CD4-positive, alpha-beta T cell treated with Interleukin-6 at 100 ng/mL for 8 hours (primary cell): ENCODE results near the gene KCTD17.

Experiments used
- DNase-seq: peaks from one replicate; pipeline ENCODE4 v3.0.0-alpha.2; 2020; ENCODE audit warnings: mixed read lengths, low spot score

The KCTD17 gene

GRCh38 chr22:37020192-37020479 is 31.4 kb upstream of the KCTD17 start:
- no peak for DNase-seq

- DNase-seq, result no peak
These were observed 30.5 kb upstream of the KCTD17 start for GRCh38 chr22:37021041-37021440.

- peak; percentile 48 for DNase-seq
These were observed 29.6 kb upstream of the KCTD17 start for GRCh38 chr22:37021710-37022482.

GRCh38 chr22:37022483-37023337 is 28.8 kb upstream of the KCTD17 start:
- no peak for DNase-seq

GRCh38 chr22:37023743-37024338 is 27.7 kb upstream of the KCTD17 start:
- no peak for DNase-seq

GRCh38 chr22:37024339-37025157 is 27.0 kb upstream of the KCTD17 start:
- no peak for DNase-seq

- no peak for DNase-seq
These were observed 26.0 kb upstream of the KCTD17 start for GRCh38 chr22:37025500-37026070.

GRCh38 chr22:37026325-37026724 is 25.2 kb upstream of the KCTD17 start:
- no peak for DNase-seq

- DNase-seq, result no peak
These were observed 24.0 kb upstream of the KCTD17 start for GRCh38 chr22:37027556-37027955.

- DNase-seq, result no peak
These were observed 22.6 kb upstream of the KCTD17 start for GRCh38 chr22:37028692-37029674.

GRCh38 chr22:37030560-37031281 is 20.8 kb upstream of the KCTD17 start:
- no peak for DNase-seq

GRCh38 chr22:37032134-37032534 is 19.4 kb upstream of the KCTD17 start:
- no peak for DNase-seq

GRCh38 chr22:37032535-37033460 is 18.7 kb upstream of the KCTD17 start:
- DNase-seq, result no peak

GRCh38 chr22:37033605-37034430 is 17.7 kb upstream of the KCTD17 start:
- DNase-seq, result no peak

GRCh38 chr22:37036655-37037377 is 14.7 kb upstream of the KCTD17 start:
- DNase-seq, result no peak

- DNase-seq, result no peak
These were observed 13.9 kb upstream of the KCTD17 start for GRCh38 chr22:37037669-37038068.

- no peak for DNase-seq
These were observed 12.1 kb upstream of the KCTD17 start for GRCh38 chr22:37039466-37039865.
